GM10248 (cell line): ENCODE measurements around the gene ESR2.
A peak's percentile ranks its signal among the peaks of the same experiment; 100 is the strongest.
"Not testable (repeated sequence)": the region's sequence is repeated elsewhere in the genome, so short reads cannot be mapped to it uniquely, and the experiment has no call there.

Experiments used
- CTCF ChIA-PET: fragments of 300-600 bp; sonication (Branson Sonifier 250); formaldehyde crosslinking; extraction: SDS; loops from one replicate; lab custom pipeline; 2021; ENCODE audit warnings: antibody characterized with exemption; lab: Yijun Ruan, JAX
- POLR2A ChIA-PET: fragments of 350-650 bp; sonication (Branson Sonifier 250); formaldehyde crosslinking; extraction: SDS; loops from one replicate; lab custom pipeline; 2020; ENCODE audit warnings: antibody characterized with exemption; lab: Yijun Ruan, JAX
- DNase-seq: peaks from one replicate; pipeline ENCODE4 v3.0.0; 2012; ENCODE audit errors: extremely low spot score
- CTCF ChIP-seq: IDR thresholded peaks from 2 replicates; pipeline ENCODE4 v1.5.1; 2012; ENCODE audit warnings: mild to moderate bottlenecking, low read depth; ENCODE audit errors: extremely low read depth, missing control alignments, control extremely low read depth

The ESR2 gene

GRCh38 chr14:64215274-64215673 is 78.9 kb downstream of the ESR2 start:
- no peak for DNase-seq
- POLR2A ChIA-PET, result no interaction called here
- TF ChIP-seq CTCF, result no peak
- CTCF ChIA-PET, result interaction anchor here (2.9 kb wide), 1 partner anchor 12 kb away, joined by 7 read pairs; no protein-coding TSS in a partner anchor

GRCh38 chr14:64213853-64214570 is 80.2 kb downstream of the ESR2 start:
- ChIA-PET POLR2A (no interaction called here), CTCF (interaction anchor here (2.9 kb wide), 1 partner anchor 11 kb away, joined by 7 read pairs; no protein-coding TSS in a partner anchor)
- DNase-seq, result no peak
- no peak for TF ChIP-seq CTCF

GRCh38 chr14:64213086-64213485 is 81.1 kb downstream of the ESR2 start:
- CTCF ChIA-PET, result no interaction called here
- no peak for DNase-seq
- TF ChIP-seq CTCF, result no peak
- POLR2A ChIA-PET, result no interaction called here

GRCh38 chr14:64212666-64213065 is 81.5 kb downstream of the ESR2 start:
- POLR2A ChIA-PET, result no interaction called here
- TF ChIP-seq CTCF, result no peak
- CTCF ChIA-PET, result no interaction called here
- DNase-seq, result no peak

GRCh38 chr14:64210912-64211311 is 83.3 kb downstream of the ESR2 start:
- POLR2A ChIA-PET, DNase-seq: not testable (repeated sequence)
- CTCF ChIA-PET, result interaction anchor here (2.1 kb wide), 1 partner anchor 85 kb away, joined by 7 read pairs; no protein-coding TSS in a partner anchor

- TF ChIP-seq CTCF, result no peak
- DNase-seq, result no peak
- ChIA-PET CTCF (interaction anchor here (0.9 to 2.1 kb wide), 4 partner anchors 8 to 85 kb away, joined by 3 to 7 read pairs (median 5); no protein-coding TSS in a partner anchor), POLR2A (no interaction called here)
Observed at GRCh38 chr14:64210216-64210615, 84.0 kb downstream of the ESR2 start.

- TF ChIP-seq CTCF, result no peak
- peak; percentile 48 for DNase-seq
- CTCF ChIA-PET, result interaction anchor here (0.9 to 2.1 kb wide), 6 partner anchors 9 to 199 kb away, joined by 3 to 7 read pairs (median 4); no protein-coding TSS in a partner anchor
- POLR2A ChIA-PET, result no interaction called here
Observed at GRCh38 chr14:64209444-64210131, 84.6 kb downstream of the ESR2 start.
